ENCODE measurements around the gene CARD10. TPM values are rescaled to one million over a fixed set of nuclear protein-coding genes. Genes with fewer than 3 reads are reported as not detected.
"Not testable (repeated sequence)": the region's sequence is repeated elsewhere in the genome, so short reads cannot be mapped to it uniquely, and the experiment has no call there.

The CARD10 gene
- total RNA-seq, 1 donor from 2014 or later = 13.5 TPM

- H3K4me3 Mint-ChIP-seq (ENCODE audit: unreplicated experiment) = no peak overlapping the region
Measured at GRCh38 chr22:37471727-37472417, 47.3 kb downstream of the CARD10 start.

GRCh38 chr22:37470087-37470445 lies 49.1 kb downstream of the CARD10 start:
- no peak for TF ChIP-seq CTCF (IDR thresholded peaks at IDR 0.05)
- Mint-ChIP-seq H3K36me3 (ENCODE audit: low read depth) (no peaks in the 10 kb centered on the region), H3K9me3 (ENCODE audit: low read depth) (no peaks in the 10 kb centered on the region), H3K4me1 (ENCODE audit: low read depth) (no peaks in the 10 kb centered on the region), H3K4me3 (ENCODE audit: unreplicated experiment) (no peak overlapping the region), H3K27me3 (ENCODE audit: low read depth) (peaks cover 23% of the 10 kb centered on the region), H3K27ac (ENCODE audit: unreplicated experiment) (no peak overlapping the region)
- no peak for DNase-seq (ENCODE audit: low spot score)

More at GRCh38 chr22:37471727-37472417, 47.3 kb downstream of the CARD10 start:
- Mint-ChIP-seq H3K36me3 (ENCODE audit: low read depth) (no peaks in the 10 kb centered on the region), H3K4me1 (ENCODE audit: low read depth) (no peaks in the 10 kb centered on the region), H3K27ac (ENCODE audit: unreplicated experiment) (no peak overlapping the region), H3K9me3 (ENCODE audit: low read depth) (no peaks in the 10 kb centered on the region), H3K27me3 (ENCODE audit: low read depth) (peaks cover 18% of the 10 kb centered on the region)
- DNase-seq (ENCODE audit: low spot score) = no peak
- no peak for TF ChIP-seq CTCF (IDR thresholded peaks at IDR 0.05)

GRCh38 chr22:37469416-37470086 lies 49.7 kb downstream of the CARD10 start:
- Mint-ChIP-seq H3K4me3 (ENCODE audit: unreplicated experiment) (no peak overlapping the region), H3K27ac (ENCODE audit: unreplicated experiment) (no peak overlapping the region), H3K4me1 (ENCODE audit: low read depth) (no peaks in the 10 kb centered on the region), H3K36me3 (ENCODE audit: low read depth) (no peaks in the 10 kb centered on the region), H3K27me3 (ENCODE audit: low read depth) (peaks cover 23% of the 10 kb centered on the region), H3K9me3 (ENCODE audit: low read depth) (no peaks in the 10 kb centered on the region)
- DNase-seq (ENCODE audit: low spot score) = no peak
- no peak for TF ChIP-seq CTCF (IDR thresholded peaks at IDR 0.05)

- not testable (repeated sequence) for H3K4me1 Mint-ChIP-seq (ENCODE audit: low read depth); H3K9me3 Mint-ChIP-seq (ENCODE audit: low read depth); H3K4me3 Mint-ChIP-seq (ENCODE audit: unreplicated experiment); DNase-seq (ENCODE audit: low spot score); H3K36me3 Mint-ChIP-seq (ENCODE audit: low read depth); H3K27ac Mint-ChIP-seq (ENCODE audit: unreplicated experiment)
- peaks cover 23% of the 10 kb centered on the region for H3K27me3 Mint-ChIP-seq (ENCODE audit: low read depth)
Measured at GRCh38 chr22:37468201-37468695, 51.0 kb downstream of the CARD10 start.

GRCh38 chr22:37467391-37467955 lies 51.7 kb downstream of the CARD10 start:
- Mint-ChIP-seq H3K9me3 (ENCODE audit: low read depth) (no peaks in the 10 kb centered on the region), H3K4me3 (ENCODE audit: unreplicated experiment) (no peak overlapping the region), H3K4me1 (ENCODE audit: low read depth) (no peaks in the 10 kb centered on the region), H3K27me3 (ENCODE audit: low read depth) (peaks cover 23% of the 10 kb centered on the region), H3K27ac (ENCODE audit: unreplicated experiment) (no peak overlapping the region), H3K36me3 (ENCODE audit: low read depth) (no peaks in the 10 kb centered on the region)
- TF ChIP-seq CTCF (IDR thresholded peaks at IDR 0.05) = no peak
- no peak for DNase-seq (ENCODE audit: low spot score)
